HG02970 (cell line): ENCODE data around the gene CHRM1.
"Not testable (repeated sequence)": the region's sequence is repeated elsewhere in the genome, so short reads cannot be mapped to it uniquely, and the experiment has no call there.

Experiments
- ATAC-seq: cut with Tn5 transposase; IDR thresholded peaks from one replicate; pipeline ENCODE4 v1.9.1; 2021; ENCODE audit warnings: mild to moderate bottlenecking, moderate library complexity, moderate number of reproducible peaks; ENCODE audit not compliant: unreplicated experiment, low FRiP score

Gene CHRM1, protein sequence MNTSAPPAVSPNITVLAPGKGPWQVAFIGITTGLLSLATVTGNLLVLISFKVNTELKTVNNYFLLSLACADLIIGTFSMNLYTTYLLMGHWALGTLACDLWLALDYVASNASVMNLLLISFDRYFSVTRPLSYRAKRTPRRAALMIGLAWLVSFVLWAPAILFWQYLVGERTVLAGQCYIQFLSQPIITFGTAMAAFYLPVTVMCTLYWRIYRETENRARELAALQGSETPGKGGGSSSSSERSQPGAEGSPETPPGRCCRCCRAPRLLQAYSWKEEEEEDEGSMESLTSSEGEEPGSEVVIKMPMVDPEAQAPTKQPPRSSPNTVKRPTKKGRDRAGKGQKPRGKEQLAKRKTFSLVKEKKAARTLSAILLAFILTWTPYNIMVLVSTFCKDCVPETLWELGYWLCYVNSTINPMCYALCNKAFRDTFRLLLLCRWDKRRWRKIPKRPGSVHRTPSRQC

DNA sequence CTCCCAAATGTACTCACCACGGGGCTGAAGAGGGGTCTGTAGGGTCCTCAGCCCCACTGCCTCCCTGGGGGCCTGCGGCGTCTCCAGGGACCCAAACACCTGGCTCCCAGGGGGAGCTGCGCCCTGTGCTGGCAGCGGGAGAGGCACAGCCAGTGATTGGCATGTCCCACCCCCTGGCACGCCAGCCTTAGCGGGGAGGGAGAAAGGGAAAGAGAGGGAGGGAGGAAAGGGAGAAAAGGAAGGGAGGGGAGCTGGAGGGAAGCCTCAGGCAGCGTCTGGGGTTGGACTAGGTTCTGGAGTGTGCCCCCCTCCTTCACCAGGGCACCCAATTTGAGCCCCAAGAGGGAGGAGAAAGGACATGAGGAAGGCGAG is at the start of gene CHRM1:
Gene CHRM1, minus strand, starts transcription at position 163 of the 372 bp plus-strand sequence. CDS start 10,263 bp downstream, outside the sequence.
- ATAC-seq = no peak

DNA sequence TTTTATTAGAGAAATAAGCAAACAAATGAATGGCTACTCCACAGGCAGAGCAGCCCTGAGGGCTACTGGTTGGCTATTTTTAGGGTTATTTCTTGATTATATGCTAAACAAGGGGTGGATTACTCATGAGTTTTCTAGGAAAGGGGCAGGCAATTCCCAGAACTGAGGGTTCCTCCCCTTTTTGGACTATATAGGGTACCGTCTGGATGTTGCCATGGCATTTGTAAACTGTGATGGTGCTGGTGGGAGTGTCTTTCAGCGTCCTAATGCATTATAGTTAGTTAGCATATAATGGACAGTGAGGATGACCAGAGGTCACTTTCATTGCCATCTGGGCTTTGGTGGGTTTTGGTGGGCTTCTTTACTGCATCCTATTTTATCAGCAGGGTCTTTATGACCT is 44.4 kb upstream of the CHRM1 start:
- no peak for ATAC-seq

DNA sequence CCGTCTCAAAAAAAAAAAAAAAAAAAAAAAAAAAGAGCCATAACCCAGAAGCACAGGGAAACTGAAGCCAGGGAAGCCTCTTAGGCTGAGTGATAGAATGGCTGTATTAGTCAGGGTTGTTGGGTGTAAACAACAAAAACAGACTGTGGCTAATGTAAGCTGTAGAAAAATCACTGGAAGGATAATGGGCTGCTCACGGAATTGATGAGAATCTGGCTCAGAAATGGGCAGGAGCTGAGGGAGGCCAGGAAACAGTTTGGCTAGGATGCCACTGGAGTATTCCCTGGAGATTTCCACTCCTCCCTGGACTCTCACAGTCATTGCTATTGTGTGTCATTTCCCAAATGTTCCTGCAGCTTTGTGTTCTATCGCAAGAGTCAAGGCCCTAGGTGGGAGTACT is 41.2 kb upstream of the CHRM1 start:
- no peak for ATAC-seq

DNA sequence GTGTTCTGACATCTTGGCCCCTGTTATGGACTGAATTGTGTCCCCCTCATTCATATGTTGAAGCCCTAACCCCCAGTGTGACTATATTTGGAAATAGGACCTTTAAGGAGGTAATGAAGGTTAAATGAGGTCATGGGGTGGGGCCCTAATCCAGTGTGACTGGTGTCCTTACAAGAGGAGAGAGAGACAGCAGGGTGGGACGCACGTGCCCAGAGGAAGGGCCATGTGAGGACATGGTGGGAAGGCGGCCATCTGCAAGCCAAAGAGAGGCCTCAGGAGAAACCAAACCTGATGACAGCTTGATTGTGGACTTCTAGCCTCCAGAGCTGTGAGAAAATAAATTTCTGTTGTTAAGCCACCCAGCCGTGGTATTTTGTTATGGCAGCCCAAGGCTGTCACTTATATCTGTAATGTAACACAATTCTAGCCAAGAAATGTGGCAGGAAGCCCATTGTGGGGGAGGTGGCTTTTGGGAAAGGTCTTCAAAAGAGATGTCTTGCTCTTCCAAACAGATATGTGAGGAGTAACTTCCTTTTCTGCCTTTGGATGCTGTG is 39.9 kb upstream of the CHRM1 start:
- no peak for ATAC-seq

DNA sequence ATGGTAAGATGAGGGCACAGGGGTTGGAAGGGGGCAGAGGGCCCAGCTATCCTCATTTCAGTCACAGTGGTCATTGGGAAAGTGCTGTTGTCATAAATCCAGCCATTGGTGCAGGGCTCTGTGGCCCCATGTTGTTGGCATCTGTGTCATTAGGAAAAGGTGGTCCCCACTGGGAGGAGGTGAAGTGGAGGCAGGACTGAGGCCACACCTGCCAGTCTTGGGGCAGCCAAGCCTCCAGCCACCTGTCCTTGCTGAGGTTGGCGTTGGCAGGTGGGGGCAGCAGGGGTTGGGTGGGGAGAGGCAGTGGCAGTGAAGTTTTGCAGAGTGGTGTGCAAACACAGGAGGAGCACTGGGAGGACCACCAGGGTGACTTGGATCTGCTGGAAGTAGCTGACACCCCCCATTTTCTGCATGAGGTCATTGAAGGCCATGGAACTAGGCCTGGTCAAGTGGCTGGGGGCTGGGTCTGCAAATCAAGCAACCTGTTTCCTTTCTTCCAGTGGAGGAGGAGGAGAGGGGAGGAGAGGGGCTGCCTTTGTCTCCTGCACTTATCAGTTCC is 38.3 kb upstream of the CHRM1 start:
- no peak for ATAC-seq

DNA sequence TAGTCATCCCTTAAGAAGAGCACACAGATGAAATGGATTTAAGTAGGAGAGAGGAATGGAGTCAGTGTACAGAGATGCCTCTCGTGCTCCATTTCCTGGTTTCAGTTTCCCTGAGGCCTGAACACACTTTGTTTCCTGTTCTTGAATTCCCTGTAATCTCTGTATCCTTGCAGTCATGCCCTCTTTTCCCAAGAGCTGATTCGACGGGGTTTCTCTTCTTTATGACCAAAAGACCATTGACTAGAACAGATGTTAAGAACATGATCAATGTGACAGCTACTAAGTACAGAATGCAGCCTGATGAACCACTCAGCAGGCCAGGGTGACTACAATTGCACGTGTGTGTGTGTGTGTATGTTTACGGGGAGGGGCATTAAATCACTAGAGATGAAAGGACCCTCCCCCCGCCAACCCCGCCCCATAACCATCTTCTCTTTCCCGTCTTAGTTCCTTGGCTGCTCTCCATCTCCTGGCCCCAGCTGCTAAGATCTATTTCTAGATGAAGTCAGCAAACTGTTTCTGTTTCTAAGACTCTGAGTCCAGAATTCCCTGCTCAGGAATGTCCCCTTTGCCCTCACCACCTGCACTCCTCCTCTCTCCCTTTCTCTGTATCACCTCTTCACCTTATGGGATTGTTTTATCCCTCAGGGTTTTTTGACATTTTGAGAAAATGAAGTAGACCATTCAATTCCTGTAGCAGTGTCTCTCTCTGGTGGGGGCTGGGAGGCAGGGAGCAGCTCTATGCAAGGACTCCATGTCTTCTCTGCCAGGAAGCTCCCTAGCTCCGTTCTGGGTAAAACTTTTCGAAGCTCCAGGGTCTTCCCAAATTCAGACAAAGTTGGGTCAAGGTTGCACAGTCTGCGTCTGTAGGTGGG is 37.6 kb upstream of the CHRM1 start:
- no peak for ATAC-seq

DNA sequence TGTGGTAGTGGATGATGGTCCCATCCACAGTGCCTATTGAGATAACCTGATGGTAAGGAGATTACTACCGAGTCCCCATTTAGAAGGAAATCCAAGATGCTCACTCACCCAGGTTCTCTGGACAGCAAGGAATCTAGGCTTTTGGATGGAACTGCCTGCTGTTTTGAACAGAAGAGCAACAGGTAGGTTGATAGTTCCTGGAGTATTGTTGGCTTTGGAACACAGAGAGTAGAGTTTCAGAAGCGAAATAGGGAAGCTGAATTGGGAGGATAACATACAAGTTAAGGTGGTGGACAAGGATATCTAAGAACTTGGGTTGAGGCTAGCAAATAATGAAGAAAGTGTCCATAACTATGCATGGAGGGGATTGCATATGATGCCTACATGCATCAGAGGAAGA is 36.0 kb upstream of the CHRM1 start:
- ATAC-seq = no peak

DNA sequence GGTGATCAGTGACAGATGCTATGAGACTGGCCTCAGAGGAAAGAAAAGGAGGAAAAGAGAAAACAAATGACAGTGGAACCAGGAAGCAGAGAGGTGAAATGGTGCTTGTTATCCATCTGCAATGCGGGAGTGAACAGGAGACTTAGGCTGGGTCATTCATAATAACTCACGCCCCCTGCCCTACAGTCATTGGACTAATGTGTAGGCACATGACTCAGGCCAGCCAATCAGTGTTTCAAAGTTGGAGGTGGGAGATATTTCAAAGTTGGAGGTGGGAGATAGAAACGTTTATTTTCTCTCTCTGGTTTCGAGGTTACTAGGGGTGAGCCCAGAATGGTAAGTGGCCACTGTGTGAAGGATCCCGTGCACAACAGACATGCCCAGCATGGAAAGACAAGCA is 33.3 kb upstream of the CHRM1 start:
- no peak for ATAC-seq

DNA sequence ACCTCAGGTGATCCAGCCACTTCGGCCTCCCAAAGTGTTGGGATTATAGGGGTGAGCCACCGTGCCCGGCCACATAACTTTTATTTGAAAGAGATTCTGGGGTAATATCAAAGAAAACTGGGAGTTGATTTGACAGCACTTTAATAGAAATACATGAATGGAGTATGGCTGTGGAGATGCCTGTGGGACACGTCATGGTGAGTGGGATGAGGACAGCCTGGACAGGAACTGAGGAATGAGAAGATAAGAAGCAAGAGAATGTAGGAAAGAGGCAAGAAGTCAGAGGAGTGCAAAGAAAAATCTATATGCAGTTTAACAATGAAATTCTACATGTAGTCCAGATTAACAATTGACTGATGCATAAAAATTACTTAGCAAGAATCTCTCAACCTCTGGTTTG is 32.6 kb upstream of the CHRM1 start:
- no peak for ATAC-seq

DNA sequence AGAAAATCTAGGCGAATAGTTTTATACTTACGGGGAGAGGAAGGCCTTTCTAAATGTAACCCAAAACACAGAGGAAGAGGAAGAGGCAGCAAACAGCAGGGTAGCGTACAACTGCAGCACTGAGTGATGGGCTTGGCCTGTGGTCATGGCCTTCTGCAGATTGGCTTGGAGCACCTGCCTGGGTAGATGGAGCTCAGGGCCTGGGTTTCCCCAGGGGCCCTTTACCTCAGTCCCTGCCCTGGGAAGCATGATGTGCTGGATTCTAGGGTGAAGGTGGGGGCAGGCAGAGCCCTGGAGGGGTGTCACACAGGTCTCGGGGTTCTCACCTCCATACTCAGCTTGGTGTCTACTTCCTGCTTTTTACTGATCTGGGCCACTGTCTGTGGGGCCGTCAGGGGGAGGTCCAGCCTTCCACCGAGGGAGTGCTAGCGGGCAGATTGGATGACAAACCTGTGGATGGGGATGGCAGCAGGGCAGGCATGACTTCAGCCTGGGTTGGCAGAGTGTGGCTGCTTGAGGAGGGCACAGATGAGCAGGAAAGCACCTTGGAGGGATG is 27.7 kb upstream of the CHRM1 start:
- no peak for ATAC-seq

DNA sequence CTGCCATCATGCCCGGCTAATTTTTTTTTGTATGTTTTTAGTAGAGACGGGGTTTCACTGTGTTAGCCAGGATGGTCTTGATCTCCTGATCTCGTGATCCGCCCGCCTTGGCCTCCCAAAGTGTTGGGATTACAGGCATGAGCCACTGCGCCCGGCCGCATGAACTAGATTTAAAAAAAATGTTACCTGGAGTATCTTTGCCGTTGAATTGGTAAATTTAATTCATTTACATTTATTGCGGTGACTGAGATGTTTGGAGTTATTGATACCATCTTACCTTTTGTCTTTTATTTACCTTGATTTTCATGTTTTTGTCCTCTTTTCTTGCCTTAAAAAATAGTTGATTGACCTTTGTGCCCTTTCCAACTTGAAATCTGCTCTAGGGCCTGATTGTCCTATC is 24.4 kb upstream of the CHRM1 start:
- ATAC-seq = not testable (repeated sequence)

DNA sequence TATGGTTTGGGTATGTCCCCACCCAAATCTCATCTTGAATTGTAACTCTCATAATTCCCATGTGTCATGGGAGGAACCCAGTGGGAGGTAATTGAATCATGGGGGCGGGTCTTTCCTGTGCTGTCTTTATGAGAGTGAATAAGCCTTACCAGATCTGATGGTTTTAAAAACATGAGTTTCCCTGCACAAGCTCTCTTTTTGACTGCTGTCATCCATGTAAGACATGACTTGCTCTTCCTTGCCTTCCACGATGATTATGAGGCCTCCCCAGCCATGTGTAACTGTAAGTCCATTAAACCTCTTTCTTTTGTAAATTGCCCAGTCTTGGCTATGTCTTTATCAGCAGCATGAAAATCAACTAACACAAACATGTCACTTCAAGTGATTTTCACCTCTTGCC is 16.4 kb upstream of the CHRM1 start:
- not testable (repeated sequence) for ATAC-seq

DNA sequence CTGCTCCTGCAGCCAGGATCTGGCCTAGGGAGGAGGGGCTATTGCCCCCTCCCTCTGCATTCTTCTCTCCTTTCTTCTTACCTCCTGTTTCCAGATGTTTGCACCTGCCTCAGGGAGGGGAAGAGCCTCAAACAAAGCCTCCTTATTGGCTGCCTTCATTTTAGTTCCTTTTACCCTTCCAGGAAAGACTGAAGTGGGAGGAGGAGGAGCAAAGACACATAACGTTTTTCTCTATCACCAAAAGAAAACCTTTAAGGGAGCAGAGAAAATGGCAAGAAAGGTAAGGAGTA is 13.3 kb upstream of the CHRM1 start:
- ATAC-seq = no peak

DNA sequence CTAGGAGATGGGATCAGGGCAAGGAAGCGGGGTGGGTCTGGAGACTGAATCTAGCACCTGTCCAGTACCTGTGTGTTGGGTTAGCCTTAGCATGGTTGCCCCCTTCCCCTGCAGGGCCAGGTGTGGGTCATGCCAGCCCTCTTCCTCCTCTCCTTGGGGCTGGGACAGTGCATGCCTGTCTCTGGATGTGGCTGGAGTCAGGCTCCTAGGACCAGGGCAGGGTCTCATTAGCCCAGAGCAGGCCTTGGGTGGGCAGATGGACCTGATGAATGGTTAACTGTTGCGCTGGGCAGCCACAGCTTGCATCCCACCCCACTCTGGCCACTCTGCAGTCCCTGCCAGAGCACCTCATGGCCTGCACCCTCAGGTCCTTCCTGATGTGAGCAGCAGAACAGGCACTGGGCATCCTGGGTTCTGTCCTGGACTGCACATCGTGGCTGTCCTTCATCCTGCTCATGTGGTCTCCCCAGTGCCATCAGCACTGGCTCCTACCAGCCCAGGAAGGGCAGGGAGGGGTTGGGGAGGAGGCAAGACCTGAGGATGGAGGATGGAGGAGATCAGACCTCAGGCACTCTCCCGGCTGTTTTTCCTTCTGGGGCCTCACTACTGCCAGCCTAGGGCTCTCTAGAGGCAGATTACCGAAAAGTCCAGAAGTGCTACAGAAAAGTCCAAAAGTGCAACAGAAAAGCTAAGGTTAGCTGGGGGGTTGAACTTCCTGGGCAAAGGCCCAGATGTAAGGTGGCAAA is 12.8 kb upstream of the CHRM1 start:
- ATAC-seq = no peak

DNA sequence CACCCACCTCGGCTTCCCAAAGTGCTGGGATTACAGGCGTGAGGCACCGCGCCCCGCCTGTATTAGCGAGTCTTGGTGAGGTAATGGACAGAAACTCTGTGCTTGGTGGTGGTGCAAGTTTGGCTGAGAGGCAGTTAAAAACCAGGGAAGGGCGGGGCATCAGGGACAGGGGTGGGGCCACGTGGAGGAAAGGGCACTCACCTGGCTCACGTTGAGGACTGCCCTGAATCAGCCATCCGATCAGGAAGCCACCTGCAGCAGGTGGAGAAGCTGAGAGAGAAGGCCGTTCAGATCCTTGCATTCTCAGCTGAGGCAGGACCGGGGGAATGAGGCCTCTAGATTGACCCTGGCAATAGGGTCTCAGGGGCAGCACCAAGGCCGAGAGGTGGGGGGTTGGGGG is 12.1 kb upstream of the CHRM1 start:
- no peak for ATAC-seq

DNA sequence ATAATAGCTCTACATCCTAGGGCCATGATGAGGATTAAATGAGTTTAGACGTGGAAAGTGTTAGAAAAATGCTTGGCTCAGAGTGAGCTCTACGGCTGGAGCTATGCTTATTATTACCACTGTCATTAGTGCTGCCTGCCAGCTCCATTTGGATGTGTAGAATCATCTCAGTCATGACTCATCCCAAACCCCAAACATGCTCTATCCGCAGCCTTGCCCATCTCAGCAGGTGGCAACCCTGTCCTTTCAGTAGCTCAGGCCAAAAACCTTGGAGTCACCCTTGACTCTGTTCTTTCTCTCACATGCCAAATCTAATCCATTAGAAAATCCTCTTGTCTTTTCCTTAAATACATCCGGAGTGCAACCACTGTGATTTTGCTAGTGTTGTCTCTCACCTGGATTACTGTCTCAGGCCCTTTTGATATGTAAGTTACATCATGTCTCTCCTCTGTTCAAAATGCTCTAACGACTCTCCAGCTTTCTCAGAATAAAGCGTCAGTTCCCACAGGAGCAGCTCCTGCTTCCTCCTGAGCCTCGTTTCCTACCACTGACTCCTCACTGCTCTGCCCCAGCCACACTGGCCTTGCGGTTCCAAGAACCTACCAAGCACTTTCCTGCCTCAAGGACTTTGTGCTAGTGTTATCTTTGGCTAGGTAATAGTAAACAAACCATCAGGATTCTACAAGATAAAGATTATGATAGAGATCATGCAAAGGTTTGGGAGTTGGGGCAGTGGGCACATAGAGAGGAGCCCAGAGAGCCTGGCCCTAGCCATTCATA is 10.5 kb upstream of the CHRM1 start:
- no peak for ATAC-seq

DNA sequence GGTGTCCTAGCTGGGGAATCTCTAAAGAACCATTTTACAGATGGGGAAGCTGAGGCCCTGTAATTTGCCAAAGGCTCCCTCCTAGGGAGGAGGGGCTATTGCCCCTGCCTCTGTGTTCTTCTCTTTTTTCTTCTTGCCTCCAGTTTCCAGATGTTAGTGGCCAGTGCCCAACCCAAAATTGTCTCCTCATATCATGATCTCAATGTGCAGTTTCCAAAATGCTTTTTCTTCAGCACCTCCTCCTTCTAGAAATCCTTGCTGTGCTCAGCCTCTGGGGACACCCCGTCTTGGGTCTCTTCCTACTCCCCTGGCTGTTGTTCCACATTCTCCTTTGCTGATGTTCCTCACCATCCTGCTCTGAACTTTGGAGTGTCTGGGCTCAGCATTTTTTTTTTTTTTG is 9.5 kb upstream of the CHRM1 start:
- ATAC-seq = no peak

DNA sequence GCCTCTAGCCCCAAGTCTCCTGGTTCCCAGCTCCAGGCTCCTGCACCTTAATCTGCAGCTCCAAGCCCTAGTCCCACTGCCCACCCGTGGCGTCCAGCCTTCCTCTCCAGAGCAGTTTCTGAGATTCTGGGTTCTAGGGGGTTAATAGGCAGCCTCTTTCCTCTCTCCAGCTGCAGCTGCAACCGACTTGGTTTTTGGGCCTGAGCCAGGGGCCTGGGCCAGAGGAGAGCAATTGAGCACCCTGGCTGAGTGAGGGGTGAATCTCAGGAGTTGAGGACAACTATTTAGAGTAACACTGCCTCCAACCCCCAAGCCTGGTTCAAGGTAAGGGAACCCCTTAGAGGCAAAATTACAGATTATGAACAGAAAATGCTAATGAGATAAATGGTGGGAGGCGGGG is 9.0 kb upstream of the CHRM1 start:
- no peak for ATAC-seq

DNA sequence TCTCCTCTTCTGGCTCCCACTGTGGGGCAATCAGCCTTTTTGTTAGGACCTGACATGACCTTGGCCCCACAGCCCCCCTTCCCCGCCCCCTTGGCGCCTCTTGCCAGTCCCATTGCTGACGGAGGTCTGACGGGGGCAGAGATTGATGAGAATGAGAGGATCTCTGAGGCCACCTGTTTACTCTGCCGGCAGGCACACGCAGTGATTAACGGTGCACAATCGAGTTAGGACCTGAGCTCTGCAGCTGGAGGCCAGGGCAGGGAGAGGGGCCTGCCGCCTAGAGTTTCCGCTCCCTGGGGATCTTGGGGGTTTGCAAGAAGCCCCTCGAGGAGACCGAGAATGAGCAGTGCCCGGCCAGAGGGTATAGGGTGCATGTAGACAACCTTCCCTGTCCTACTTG is 6.8 kb upstream of the CHRM1 start:
- no peak for ATAC-seq
